PFSK-1 (cell line): ENCODE results near the gene DAB2IP.

Source experiments
- FOXP2 ChIP-seq: optimal IDR thresholded peaks from 2 replicates; pipeline ENCODE3; 2011; ENCODE audit warnings: borderline replicate concordance, control low read depth, inconsistent platforms; ENCODE audit not compliant: insufficient read depth; ENCODE audit errors: extremely low read length, extremely low read depth
- POLR2AphosphoS5 ChIP-seq: IDR thresholded peaks from 2 replicates; pipeline ENCODE4 v1.6.1; 2012; ENCODE audit warnings: low read depth, mild to moderate bottlenecking, control low read depth, low read length, moderate library complexity
- REST ChIP-seq, 2 experiments: IDR thresholded peaks; 2 replicates each; pipeline versions ENCODE4 v1.6.1 to v1.8.0; 2011 to 2012; ENCODE audit warnings: low read depth in 2 of 2, low read length in 2 of 2, control low read depth in 1 of 2, inconsistent platforms in 1 of 2, mild to moderate bottlenecking in 1 of 2, moderate library complexity in 1 of 2; ENCODE audit not compliant: insufficient read depth in 1 of 2
- SIN3A ChIP-seq: IDR thresholded peaks from 2 replicates; pipeline ENCODE4 v1.6.1; 2012; ENCODE audit warnings: mild to moderate bottlenecking, low read length, moderate library complexity, borderline replicate concordance; ENCODE audit not compliant: insufficient read depth
- TAF1 ChIP-seq: IDR thresholded peaks from 2 replicates; pipeline ENCODE4 v1.6.1; 2012; ENCODE audit warnings: low read length, control low read depth, borderline replicate concordance; ENCODE audit not compliant: insufficient read depth

DNA sequence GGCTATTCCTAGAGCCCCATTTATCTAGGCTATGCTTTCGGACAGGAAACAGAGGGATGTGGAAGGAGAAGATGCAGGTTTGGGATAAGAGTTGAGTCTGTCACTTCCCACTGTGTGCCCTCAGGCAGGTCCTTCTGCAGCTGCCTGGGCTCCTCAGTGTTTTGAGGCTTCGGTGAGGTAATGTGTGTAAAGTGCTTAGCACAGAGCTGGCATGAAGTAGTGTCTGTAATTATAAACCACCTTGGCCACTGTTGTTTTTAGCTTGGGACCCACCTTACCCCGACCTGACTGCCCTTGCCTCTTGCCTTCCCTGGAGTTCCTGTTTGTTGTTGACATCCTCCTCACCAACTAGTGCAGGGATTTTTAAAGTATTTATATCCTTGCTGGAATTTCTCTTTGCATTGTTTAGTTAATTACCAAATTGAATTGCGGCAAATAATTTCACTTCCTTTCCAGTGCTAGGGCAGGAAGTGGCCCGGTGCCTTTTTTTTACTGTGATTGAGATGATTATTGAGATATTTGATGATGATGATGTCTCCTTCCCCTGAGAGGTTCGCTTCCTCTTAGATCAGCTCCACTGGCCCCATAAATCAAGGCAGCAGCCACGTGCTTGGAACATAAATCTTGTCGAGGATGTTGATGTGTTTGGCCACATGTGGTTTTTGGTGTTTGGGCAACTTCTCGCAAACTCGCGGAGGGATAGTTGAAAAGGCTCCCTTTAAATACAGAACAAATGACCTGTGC lies 38.3 kb upstream of the DAB2IP start:
- TF ChIP-seq TAF1 (no peak), POLR2AphosphoS5 (no peak), SIN3A (no peak), FOXP2 (peak; percentile 19), REST (IDR thresholded peaks at IDR 0.05; ENCODE audit: insufficient read depth in 1 of 2, low read depth in 2 of 2, low read length in 2 of 2) (peak in 1 of 2 experiments; percentile 35; a peak in 1 of 4 replicates)
